ENCODE measurements around the gene TULP3. TPM values are rescaled to one million over a fixed set of nuclear protein-coding genes. Genes with fewer than 3 reads are reported as not detected.
A peak's percentile ranks its signal among the peaks of the same experiment; 100 is the strongest.

TULP3 gene
- total and polyA plus RNA-seq, 2 of the 8 experiments (the other 6 are each of a cell fraction or from before 2014, with no cell fraction given): 18.4 to 21.2 TPM

DNA sequence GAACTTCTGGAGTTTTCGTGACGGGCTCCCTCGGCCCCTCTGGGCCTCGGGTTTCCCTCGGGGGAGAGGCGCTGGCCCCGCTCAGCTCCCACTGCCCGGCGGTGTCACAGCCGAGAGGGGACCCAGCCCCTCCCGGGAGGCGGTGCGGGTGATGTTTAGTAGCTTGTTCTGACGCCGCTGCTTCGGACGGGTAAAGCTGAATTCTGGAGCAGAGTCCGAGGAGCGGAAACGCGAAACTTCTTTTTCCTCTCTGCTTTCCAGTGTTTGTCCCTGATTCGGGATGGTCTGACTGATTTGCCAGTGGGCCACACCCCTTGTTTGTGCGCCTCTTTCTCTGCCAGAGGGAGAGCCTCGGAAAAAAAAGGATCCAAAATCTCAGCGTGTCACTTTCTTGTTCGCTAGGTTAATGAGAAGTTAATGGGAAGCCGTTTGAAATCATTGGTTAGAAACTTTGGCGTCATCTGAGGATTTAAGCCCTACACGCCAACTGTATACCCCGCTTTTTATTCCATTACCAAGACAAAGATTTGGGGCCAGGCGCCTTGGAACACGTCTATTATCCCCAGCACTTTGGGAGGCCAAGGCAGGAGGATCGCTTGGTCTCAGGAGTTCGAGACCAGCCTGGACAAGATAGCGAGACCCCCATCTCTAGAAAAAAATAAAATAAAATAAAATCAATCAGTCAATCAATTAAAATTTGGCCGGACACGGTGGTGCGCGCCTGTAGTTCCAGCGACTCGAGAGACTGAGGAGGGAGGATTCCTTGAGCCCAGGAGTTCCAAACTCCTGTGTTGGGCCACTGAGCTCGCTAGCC lies 756 bp downstream of the TULP3 start:
- Histone ChIP-seq H3K27ac (ENCODE audit: low read depth, low read length) (peak overlapping the region; percentile 31; the same call in 1 of the 2 replicates), H2BK120ac (replicated peaks; ENCODE audit: low read depth, low read length) (no peak overlapping the region), H4K20me1 (replicated peaks in 1 of 2; ENCODE audit: control insufficient read depth in 1 of 2, insufficient read depth in 2 of 2, low read length in 2 of 2) (no peaks in the 10 kb centered on the region), H3K4me3 (ENCODE audit: extremely low read depth in 1 of 4, insufficient read depth in 2 of 4, low read depth in 3 of 4, low read length in 4 of 4) (peak overlapping the region; percentile 71 to 88 (median 86)), H2BK12ac (ENCODE audit: low read depth, low read length) (no peak overlapping the region), H2BK5ac (ENCODE audit: low read depth, low read length) (no peak overlapping the region), H3K79me2 (ENCODE audit: control insufficient read depth in 1 of 2, insufficient read depth in 2 of 2, low read length in 2 of 2) (peaks cover 0 to 17% of the 10 kb centered on the region in 2 experiments; a peak in 3 of 4 replicates), H3K4ac (replicated peaks; ENCODE audit: insufficient read length, low read depth, low read length) (no peak overlapping the region), H3K9ac (replicated peaks in 1 of 4; ENCODE audit: extremely low read depth in 1 of 4, low read depth in 3 of 4, low read length in 3 of 4) (peak overlapping the region in 3 of 4 experiments; percentile 0 to 78 (median 76); a peak in 2 of 7 replicates), H2BK15ac (ENCODE audit: low read length) (no peak overlapping the region), H2BK20ac (ENCODE audit: low read length) (no peak overlapping the region), H3K36me3 (ENCODE audit: control insufficient read depth in 2 of 4, insufficient read depth in 4 of 4, low read length in 3 of 4) (peaks cover 5 to 24% (median 11%) of the 10 kb centered on the region in 4 experiments), H3K18ac (ENCODE audit: extremely low read depth, low read length) (no peak overlapping the region), H3K27me3 (replicated peaks in 1 of 4; ENCODE audit: control insufficient read depth in 3 of 4, extremely low read depth in 1 of 4, insufficient read depth in 3 of 4, low read length in 3 of 4) (no peaks in the 10 kb centered on the region), H4K8ac (ENCODE audit: extremely low read depth, insufficient read depth, low read length) (peak overlapping the region; percentile 71; the same call in 1 of the 2 replicates), H3K23me2 (ENCODE audit: low read depth, low read length) (no peaks in the 10 kb centered on the region; the same call in 1 of the 2 replicates), H3K14ac (ENCODE audit: insufficient read length) (no peak overlapping the region), H4K91ac (replicated peaks; ENCODE audit: insufficient read length, low read length) (no peak overlapping the region), H3K4me2 (ENCODE audit: insufficient read depth in 1 of 2, low read depth in 2 of 2, low read length in 2 of 2) (peak overlapping the region; percentile 85), H3K56ac (replicated peaks; ENCODE audit: insufficient read length, low read depth, low read length) (no peak overlapping the region), H4K5ac (ENCODE audit: insufficient read length, low read depth, low read length) (no peak overlapping the region), H2AK5ac (ENCODE audit: low read depth, low read length) (no peak overlapping the region), H3K9me3 (ENCODE audit: insufficient read depth in 2 of 2, low read depth in 1 of 2, low read length in 1 of 2) (no peaks in the 10 kb centered on the region), H3K23ac (ENCODE audit: insufficient read length) (no peak overlapping the region), H3K79me1 (ENCODE audit: low read depth, low read length) (0 out of 2 replicates have a peak, but pooled peaks cover 2% of the 10 kb centered on the region), H2AFZ (ENCODE audit: low read length) (peak overlapping the region; percentile 21; the same call in 1 of the 2 replicates), H3K4me1 (replicated peaks in 1 of 4; ENCODE audit: control insufficient read depth in 3 of 4, insufficient read depth in 4 of 4, low read length in 3 of 4) (peaks cover 0 to 3% (median 2%) of the 10 kb centered on the region in 4 experiments; a peak in 3 of 7 replicates)
- peak; percentile 79; the same call in 1 of the 2 replicates for TF ChIP-seq KDM1A (IDR thresholded peaks at IDR 0.05; ENCODE audit: borderline replicate concordance, low read length)
- TF ChIP-seq ASH2L (IDR thresholded peaks at IDR 0.05; ENCODE audit: low read length): peak; percentile 28
- TF ChIP-seq MAFK (IDR thresholded peaks at IDR 0.05; ENCODE audit: low read depth, low read length): no peak
- peak; percentile 1; the same call in 1 of the 2 replicates for TF ChIP-seq RBBP5 (IDR thresholded peaks at IDR 0.05; ENCODE audit: borderline replicate concordance, low read depth, low read length)
- TF ChIP-seq KDM5A (IDR thresholded peaks at IDR 0.05; ENCODE audit: low read length): no peak
- peak; percentile 36 for TF ChIP-seq KDM4A (IDR thresholded peaks at IDR 0.05; ENCODE audit: low read depth, low read length, severe bottlenecking)
- ChIA-PET CTCF (ENCODE audit: partially characterized antibody) (interaction anchor here (0.6 to 15.6 kb wide), 10 partner anchors 11 to 143 kb away, joined by 3 to 143 read pairs (median 3); partner anchors contain the start of genes FOXM1 and RHNO1), POLR2A (ENCODE audit: partially characterized antibody) (interaction anchor here (1.4 to 2.7 kb wide), 10 partner anchors 11 to 108 kb away, joined by 3 to 26 read pairs (median 8); partner anchors contain the start of genes FOXM1 and RHNO1)
- FAIRE-seq (no peak), DNase-seq (ENCODE audit: low read depth in 1 of 2, low spot score in 2 of 2) (no peak)
- 30% methylated on average over 42 of the region's 42 CpGs; no CpG with 5 or more reads in 1 of the 2 experiments for WGBS, 2 experiments (ENCODE audit: extremely low coverage in 1 of 2, insufficient coverage in 1 of 2, insufficient read length in 1 of 2, insufficient replicate concordance in 2 of 2, low coverage in 1 of 2, low lambda C conversion rate in 2 of 2, missing lambda C conversion rate in 1 of 2)
